ENCODE results near the gene EPHB2.

EPHB2 gene

GRCh38 chr1:22888320-22889075 lies 177.9 kb downstream of the EPHB2 start:
- no peaks in the 10 kb centered on the region for H3K36me3 ChIP-seq (ENCODE audit: insufficient read depth, low read length)
- H3F3A ChIP-seq (ENCODE audit: low read depth): no peaks in the 10 kb centered on the region
- no peak overlapping the region for H3K9ac ChIP-seq (ENCODE audit: low read depth, low read length, poor library complexity, severe bottlenecking)
- H3K4me3 ChIP-seq (ENCODE audit: low read length, poor library complexity, severe bottlenecking): no peak overlapping the region
- H3K4me2 ChIP-seq (ENCODE audit: low read depth, low read length, poor library complexity, severe bottlenecking): no peak overlapping the region
- H3K9me2 ChIP-seq (replicated peaks; ENCODE audit: low read depth, low read length): no peaks in the 10 kb centered on the region
- no peaks in the 10 kb centered on the region for H4K20me1 ChIP-seq (ENCODE audit: insufficient read depth, low read length, poor library complexity, severe bottlenecking)
- H3K79me2 ChIP-seq (ENCODE audit: insufficient read depth, low read length): no peaks in the 10 kb centered on the region
- no peaks in the 10 kb centered on the region for H3K27me3 ChIP-seq (ENCODE audit: insufficient read depth, low read length, poor library complexity, severe bottlenecking)
- TF ChIP-seq CTCF (conservative IDR thresholded peaks at IDR 0.05; ENCODE audit: low read length) (no peak), EZH2phosphoT487 (IDR thresholded peaks at IDR 0.05; ENCODE audit: borderline replicate concordance) (no peak)
- H2AFZ ChIP-seq (ENCODE audit: low read length): no peak overlapping the region
- H3K9me3 ChIP-seq (ENCODE audit: insufficient read depth, low read depth, low read length): no peaks in the 10 kb centered on the region
- no peaks in the 10 kb centered on the region for H3K4me1 ChIP-seq (ENCODE audit: insufficient read depth, low read length, poor library complexity, severe bottlenecking)

GRCh38 chr1:22889213-22889827 lies 178.7 kb downstream of the EPHB2 start:
- no peak overlapping the region for H3K4me3 ChIP-seq (ENCODE audit: low read length, poor library complexity, severe bottlenecking)
- no peak overlapping the region for H2AFZ ChIP-seq (ENCODE audit: low read length)
- no peaks in the 10 kb centered on the region for H3K36me3 ChIP-seq (ENCODE audit: insufficient read depth, low read length)
- TF ChIP-seq EZH2phosphoT487 (IDR thresholded peaks at IDR 0.05; ENCODE audit: borderline replicate concordance): no peak
- peak; percentile 90 for TF ChIP-seq CTCF (conservative IDR thresholded peaks at IDR 0.05; ENCODE audit: low read length)
- H3K4me1 ChIP-seq (ENCODE audit: insufficient read depth, low read length, poor library complexity, severe bottlenecking): no peaks in the 10 kb centered on the region
- no peak overlapping the region for H3K9ac ChIP-seq (ENCODE audit: low read depth, low read length, poor library complexity, severe bottlenecking)
- H4K20me1 ChIP-seq (ENCODE audit: insufficient read depth, low read length, poor library complexity, severe bottlenecking): no peaks in the 10 kb centered on the region
- H3K4me2 ChIP-seq (ENCODE audit: low read depth, low read length, poor library complexity, severe bottlenecking): no peak overlapping the region
- H3K79me2 ChIP-seq (ENCODE audit: insufficient read depth, low read length): no peaks in the 10 kb centered on the region
- no peaks in the 10 kb centered on the region for H3K9me3 ChIP-seq (ENCODE audit: insufficient read depth, low read depth, low read length)
- no peaks in the 10 kb centered on the region for H3K9me2 ChIP-seq (replicated peaks; ENCODE audit: low read depth, low read length)
- no peaks in the 10 kb centered on the region for H3K27me3 ChIP-seq (ENCODE audit: insufficient read depth, low read length, poor library complexity, severe bottlenecking)
- H3F3A ChIP-seq (ENCODE audit: low read depth): no peaks in the 10 kb centered on the region

- Histone ChIP-seq H3K4me1 (ENCODE audit: insufficient read depth, low read length, poor library complexity, severe bottlenecking) (no peaks in the 10 kb centered on the region), H3F3A (ENCODE audit: low read depth) (no peaks in the 10 kb centered on the region), H3K9me3 (ENCODE audit: insufficient read depth, low read depth, low read length) (no peaks in the 10 kb centered on the region), H3K36me3 (ENCODE audit: insufficient read depth, low read length) (no peaks in the 10 kb centered on the region), H3K27me3 (ENCODE audit: insufficient read depth, low read length, poor library complexity, severe bottlenecking) (no peaks in the 10 kb centered on the region), H3K4me2 (ENCODE audit: low read depth, low read length, poor library complexity, severe bottlenecking) (no peak overlapping the region), H3K79me2 (ENCODE audit: insufficient read depth, low read length) (no peaks in the 10 kb centered on the region), H3K9me2 (replicated peaks; ENCODE audit: low read depth, low read length) (no peaks in the 10 kb centered on the region), H3K9ac (ENCODE audit: low read depth, low read length, poor library complexity, severe bottlenecking) (no peak overlapping the region), H2AFZ (ENCODE audit: low read length) (peak overlapping the region; percentile 38; the same call in 1 of the 2 replicates), H3K4me3 (ENCODE audit: low read length, poor library complexity, severe bottlenecking) (no peak overlapping the region), H4K20me1 (ENCODE audit: insufficient read depth, low read length, poor library complexity, severe bottlenecking) (no peaks in the 10 kb centered on the region)
- no peak for TF ChIP-seq CTCF (conservative IDR thresholded peaks at IDR 0.05; ENCODE audit: low read length)
- no peak for TF ChIP-seq EZH2phosphoT487 (IDR thresholded peaks at IDR 0.05; ENCODE audit: borderline replicate concordance)
Measured at GRCh38 chr1:22892789-22893188, 182.2 kb downstream of the EPHB2 start.

Measured in Loucy (cell line).